Gastroesophageal sphincter (tissue), 4 donors: ENCODE results near the gene TPX2. TPM values are rescaled to one million over a fixed set of nuclear protein-coding genes. Genes with fewer than 3 reads are reported as not detected.

Experiments used
- ATAC-seq: fragments of 150-250 bp; one replicate; pipeline ENCODE4 v1.9.1; 2016; ENCODE audit warnings: mild to moderate bottlenecking, moderate library complexity
- H3K27ac ChIP-seq, 4 donors: fragments of 200-600 bp; sonication (generic) in 3 of 4; 1 replicate in 3 of 4; 2 replicates in 1 of 4; pipeline ENCODE4 v1.5.1; 2016 to 2019
- H3K27me3 ChIP-seq: fragments of 200-600 bp; sonication (generic); one replicate; pipeline ENCODE4 v1.5.1; 2019
- H3K36me3 ChIP-seq, 2 donors: fragments of 200-600 bp; sonication (generic); one replicate each; pipeline ENCODE4 v1.5.1; 2019; ENCODE audit warnings: control low read depth in 1 of 2
- H3K4me1 ChIP-seq, 3 donors: fragments of 200-600 bp; sonication (generic); 1 replicate in 2 of 3; 2 replicates in 1 of 3; pipeline ENCODE4 v1.5.1; 2016 to 2019; ENCODE audit warnings: control low read depth in 2 of 3
- H3K4me3 ChIP-seq, 2 donors: fragments of 200-600 bp; sonication (generic); one replicate each; pipeline ENCODE4 v1.5.1; 2019; ENCODE audit warnings: mild to moderate bottlenecking in 1 of 2, moderate library complexity in 1 of 2
- H3K9me3 ChIP-seq, 3 donors: fragments of 200-600 bp; sonication (generic); one replicate each; pipeline ENCODE4 v1.5.1; 2017 to 2019; ENCODE audit warnings: control low read depth in 2 of 3
- CTCF ChIP-seq, 4 experiments: fragments of 200-600 bp in 2 of 4; fragments of 450-650 bp in 2 of 4; sonication (generic) in 1 of 4; IDR thresholded peaks; one replicate each; pipeline ENCODE4 v1.5.1; 2017 to 2019; ENCODE audit warnings: antibody characterized with exemption in 4 of 4, mild to moderate bottlenecking in 2 of 4, moderate library complexity in 2 of 4
- EP300 ChIP-seq: sonication (generic); formaldehyde crosslinking; IDR thresholded peaks from one replicate; pipeline ENCODE4 v1.6.1; 2017; ENCODE audit warnings: antibody characterized with exemption, mild to moderate bottlenecking
- POLR2A ChIP-seq, 2 donors: fragments of 450-650 bp; IDR thresholded peaks; one replicate each; pipeline ENCODE4 v1.6.1; 2017; ENCODE audit warnings: antibody characterized with exemption in 2 of 2, mild to moderate bottlenecking in 2 of 2, moderate library complexity in 1 of 2
- POLR2AphosphoS5 ChIP-seq: sonication (generic); formaldehyde crosslinking; IDR thresholded peaks from one replicate; pipeline ENCODE4 v1.6.1; 2017; ENCODE audit warnings: antibody characterized with exemption
- WGBS, 2 donors: methylation state at CpG; one replicate each; pipeline ENCODE4 v1.1.5; 2018; ENCODE audit warnings: low coverage in 1 of 2; 5-methylcytosine and 5-hydroxymethylcytosine counted together
- total RNA-seq, 4 donors: library from RNA; depleted of rRNA; stranded (reverse); fragments of >200 nt; gene quantifications; one replicate each; pipeline ENCODE4 v1.1.0, GENCODE V29; 2016

The TPX2 gene
- total RNA-seq, 4 donors from 2014 or later: 0.13 to 1.4 (median 0.74) TPM

GRCh38 chr20:31838646-31839292 is 99.7 kb downstream of the TPX2 start:
- WGBS, 2 donors: 58 to 76% methylated on average over 2 to 6 of the region's 9 CpGs
- ATAC-seq: no peak
- H3K27ac ChIP-seq: no peak overlapping the region
- TF ChIP-seq EP300: no peak
- no peak for TF ChIP-seq CTCF (IDR thresholded peaks at IDR 0.05)
- no peak for TF ChIP-seq POLR2A (IDR thresholded peaks at IDR 0.05)
- TF ChIP-seq POLR2AphosphoS5: no peak
- H3K27me3 ChIP-seq: no peaks in the 10 kb centered on the region
- no peaks in the 10 kb centered on the region for H3K36me3 ChIP-seq
- H3K9me3 ChIP-seq: no peaks in the 10 kb centered on the region
- H3K4me1 ChIP-seq: peaks cover 0 to 67% (median 13%) of the 10 kb centered on the region in 3 donors
- no peak overlapping the region for H3K4me3 ChIP-seq

- Histone ChIP-seq H3K27me3 (no peaks in the 10 kb centered on the region), H3K27ac (no peak overlapping the region), H3K9me3 (no peaks in the 10 kb centered on the region), H3K4me1 (peaks cover 0 to 69% (median 13%) of the 10 kb centered on the region in 3 donors), H3K36me3 (no peaks in the 10 kb centered on the region), H3K4me3 (no peak overlapping the region)
- WGBS, 2 donors: 60 to 89% methylated on average over 3 to 5 of the region's 5 CpGs
- no peak for ATAC-seq
- TF ChIP-seq POLR2A (IDR thresholded peaks at IDR 0.05): no peak
- TF ChIP-seq CTCF (IDR thresholded peaks at IDR 0.05): no peak
- TF ChIP-seq POLR2AphosphoS5: no peak
- no peak for TF ChIP-seq EP300
Observed at GRCh38 chr20:31839782-31840487, 100.8 kb downstream of the TPX2 start.

GRCh38 chr20:31840906-31841816 is 102.1 kb downstream of the TPX2 start:
- Histone ChIP-seq H3K4me1 (peaks cover 0 to 71% (median 8%) of the 10 kb centered on the region in 3 donors), H3K27ac (peak overlapping the region in 3 of 4 donors; percentile 8 to 62 (median 32)), H3K9me3 (no peaks in the 10 kb centered on the region), H3K4me3 (no peak overlapping the region), H3K27me3 (no peaks in the 10 kb centered on the region), H3K36me3 (no peaks in the 10 kb centered on the region)
- no peak for TF ChIP-seq POLR2AphosphoS5
- TF ChIP-seq CTCF (IDR thresholded peaks at IDR 0.05): no peak
- no peak for TF ChIP-seq POLR2A (IDR thresholded peaks at IDR 0.05)
- TF ChIP-seq EP300: no peak
- WGBS, 2 donors: 73 to 89% methylated on average over 4 to 6 of the region's 15 CpGs
- no peak for ATAC-seq

- WGBS, 2 donors: no CpG with 5 or more reads among the region's 8 CpGs
- TF ChIP-seq EP300 (no peak), POLR2AphosphoS5 (no peak), POLR2A (IDR thresholded peaks at IDR 0.05) (no peak), CTCF (IDR thresholded peaks at IDR 0.05) (no peak)
- Histone ChIP-seq H3K4me3 (no peak overlapping the region), H3K27ac (peak overlapping the region in 3 of 4 donors; percentile 8 to 62 (median 40)), H3K9me3 (no peaks in the 10 kb centered on the region), H3K36me3 (no peaks in the 10 kb centered on the region), H3K27me3 (no peaks in the 10 kb centered on the region), H3K4me1 (peaks cover 0 to 67% (median 5%) of the 10 kb centered on the region in 3 donors)
- ATAC-seq: no peak
Observed at GRCh38 chr20:31841928-31842327, 102.8 kb downstream of the TPX2 start.
